Left ventricle myocardium superior (tissue), 1 donor: ENCODE measurements around the gene VSNL1. TPM values are rescaled to one million over a fixed set of nuclear protein-coding genes. Genes with fewer than 3 reads are reported as not detected.
"Not testable (repeated sequence)": the region's sequence is repeated elsewhere in the genome, so short reads cannot be mapped to it uniquely, and the experiment has no call there.

Experiments
- ATAC-seq: fragments of 200-7000 bp; cut with Tn5 transposase; one replicate; pipeline ENCODE4 v1.9.1; 2020; ENCODE audit warnings: mild to moderate bottlenecking, moderate library complexity
- DNase-seq: peaks from one replicate; pipeline ENCODE4 v3.0.0-alpha.2; 2020
- intact Hi-C: fragments of 100-400 bp; cut with micrococcal nuclease; formaldehyde crosslinking; loops from one replicate; pipeline ENCODE4 v1.11.0; 2022
- total RNA-seq: library from RNA; stranded (reverse); fragmentation: NEBNext Ultra II Directional; extraction: Animal tissue kit (Norgen Biotek cat#: 25700); gene quantifications from one replicate; pipeline ENCODE4 v1.2.1, GENCODE V29; 2021
- donor health status: DM: no; HTN: yes; CAD: no; lungs with severe emphysema.

Gene VSNL1
- total RNA-seq, 1 donor from 2014 or later, result 18.6 TPM

- DNase-seq (no peak), ATAC-seq (no peak)
- intact Hi-C loops, result no loop called here
Measured at GRCh38 chr2:17540813-17541530, 476 bp downstream of the VSNL1 start.

GRCh38 chr2:17541531-17541950, 1.0 kb downstream of the VSNL1 start:
- DNase-seq (no peak), ATAC-seq (no peak)
- intact Hi-C loops, result no loop called here

GRCh38 chr2:17542471-17542870, 2.0 kb downstream of the VSNL1 start:
- DNase-seq (no peak), ATAC-seq (no peak)
- intact Hi-C loops, result no loop called here

- intact Hi-C loops, result no loop called here
- no peak for DNase-seq
- no peak for ATAC-seq
Measured at GRCh38 chr2:17543131-17543660, 2.7 kb downstream of the VSNL1 start.

GRCh38 chr2:17543848-17544247, 3.4 kb downstream of the VSNL1 start:
- ATAC-seq, result no peak
- DNase-seq, result no peak
- intact Hi-C loops, result no loop called here

- ATAC-seq (no peak), DNase-seq (no peak)
- intact Hi-C loops, result no loop called here
Measured at GRCh38 chr2:17544256-17544655, 3.8 kb downstream of the VSNL1 start.

GRCh38 chr2:17545680-17546613, 5.5 kb downstream of the VSNL1 start:
- ATAC-seq, result no peak
- intact Hi-C loops, result no loop called here
- DNase-seq, result no peak

- intact Hi-C loops, result no loop called here
- ATAC-seq (no peak), DNase-seq (no peak)
Measured at GRCh38 chr2:17547237-17547636, 6.7 kb downstream of the VSNL1 start.

GRCh38 chr2:17547737-17548136, 7.2 kb downstream of the VSNL1 start:
- ATAC-seq, result no peak
- DNase-seq, result no peak
- intact Hi-C loops, result no loop called here

GRCh38 chr2:17550907-17551306, 10.4 kb downstream of the VSNL1 start:
- DNase-seq, result no peak
- no peak for ATAC-seq
- intact Hi-C loops, result no loop called here

- no peak for DNase-seq
- ATAC-seq, result no peak
- intact Hi-C loops, result no loop called here
Measured at GRCh38 chr2:17555150-17555549, 14.7 kb downstream of the VSNL1 start.

GRCh38 chr2:17557596-17557995, 17.1 kb downstream of the VSNL1 start:
- no peak for ATAC-seq
- intact Hi-C loops, result no loop called here
- no peak for DNase-seq

- ATAC-seq, result no peak
Measured at GRCh38 chr2:17558053-17558452, 17.6 kb downstream of the VSNL1 start.

GRCh38 chr2:17558878-17559277, 18.4 kb downstream of the VSNL1 start:
- intact Hi-C loops, result loop anchor here (2.0 kb wide), 1 partner anchor 20 kb away; no protein-coding TSS in a partner anchor
- ATAC-seq (no peak), DNase-seq (no peak)

More at GRCh38 chr2:17558053-17558452, 17.6 kb downstream of the VSNL1 start:
- intact Hi-C loops, result loop anchor here (2.0 kb wide), 1 partner anchor 21 kb away; no protein-coding TSS in a partner anchor
- DNase-seq, result no peak

GRCh38 chr2:17565726-17566125, 25.2 kb downstream of the VSNL1 start:
- DNase-seq, ATAC-seq, intact Hi-C loops: not testable (repeated sequence)

GRCh38 chr2:17571681-17572080, 31.2 kb downstream of the VSNL1 start:
- ATAC-seq (no peak), DNase-seq (no peak)
- intact Hi-C loops, result no loop called here

- ATAC-seq (no peak), DNase-seq (no peak)
- intact Hi-C loops, result no loop called here
Measured at GRCh38 chr2:17573085-17573803, 32.7 kb downstream of the VSNL1 start.

- intact Hi-C loops, result no loop called here
- DNase-seq (no peak), ATAC-seq (no peak)
Measured at GRCh38 chr2:17573804-17574175, 33.3 kb downstream of the VSNL1 start.

GRCh38 chr2:17574406-17575073, 34.0 kb downstream of the VSNL1 start:
- ATAC-seq, result no peak
- intact Hi-C loops, result no loop called here
- DNase-seq, result no peak
